Occipital lobe (tissue), 2 donors: ENCODE results near the gene SNTG2. TPM values are rescaled to one million over a fixed set of nuclear protein-coding genes. Genes with fewer than 3 reads are reported as not detected.

Experiments
- DNase-seq: peaks from one replicate; lab custom pipeline; 2025; lab: John Stamatoyannopoulos, UW
- total RNA-seq: library from RNA; depleted of rRNA; stranded (reverse); fragments of >200 nt; gene quantifications from one replicate; pipeline ENCODE4 v1.2.3, GENCODE V29; 2014

Gene SNTG2
- total RNA-seq, 1 donor from 2014 or later: 4.1 TPM

- no peak for DNase-seq
Observed at GRCh38 chr2:1047485-1047884, 96.8 kb downstream of the SNTG2 start.

DNA sequence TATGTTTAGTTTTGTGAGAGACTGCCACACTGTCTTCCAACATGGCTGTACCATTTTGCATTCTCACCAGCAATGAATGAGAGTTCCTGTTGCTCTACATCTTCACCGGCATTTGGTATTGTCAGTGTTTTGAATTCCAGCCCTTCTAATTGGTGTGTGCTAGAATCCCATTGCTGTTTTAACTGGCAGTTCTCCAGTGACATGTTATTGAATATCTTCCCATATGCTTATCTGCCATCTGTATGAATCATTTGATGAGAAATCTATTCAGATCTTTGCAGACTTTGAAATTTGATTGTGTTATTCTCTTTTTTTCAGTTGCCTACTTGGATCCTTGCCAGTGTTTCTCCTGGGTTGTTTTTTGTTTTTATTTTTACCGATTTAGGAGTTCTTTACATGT lies 99.0 kb downstream of the SNTG2 start:
- DNase-seq: no peak

DNA sequence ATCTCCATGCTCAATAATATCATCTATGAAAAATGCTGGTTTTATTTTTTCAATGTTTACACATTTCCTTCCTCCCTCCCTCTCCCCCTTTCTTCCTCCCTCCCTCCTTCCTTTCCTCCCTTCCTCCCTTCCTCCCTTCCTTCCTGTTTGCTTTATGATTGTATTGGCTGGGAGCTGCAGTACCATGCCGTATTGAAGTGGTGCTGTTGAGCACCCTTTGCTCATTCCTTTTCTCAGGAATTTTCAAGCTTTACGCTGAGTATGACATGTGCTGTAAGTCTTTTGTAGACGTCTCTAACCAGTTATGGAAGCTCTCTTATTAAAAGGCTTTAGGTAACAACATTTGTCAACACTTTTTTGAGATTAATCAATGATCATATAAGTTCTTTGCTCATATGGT lies 100.4 kb downstream of the SNTG2 start:
- no peak for DNase-seq

GRCh38 chr2:1052771-1053191 lies 102.1 kb downstream of the SNTG2 start:
- no peak for DNase-seq

GRCh38 chr2:1053786-1054185 lies 103.1 kb downstream of the SNTG2 start:
- no peak for DNase-seq

- DNase-seq: no peak
Observed at GRCh38 chr2:1054399-1054798, 103.8 kb downstream of the SNTG2 start.

DNA sequence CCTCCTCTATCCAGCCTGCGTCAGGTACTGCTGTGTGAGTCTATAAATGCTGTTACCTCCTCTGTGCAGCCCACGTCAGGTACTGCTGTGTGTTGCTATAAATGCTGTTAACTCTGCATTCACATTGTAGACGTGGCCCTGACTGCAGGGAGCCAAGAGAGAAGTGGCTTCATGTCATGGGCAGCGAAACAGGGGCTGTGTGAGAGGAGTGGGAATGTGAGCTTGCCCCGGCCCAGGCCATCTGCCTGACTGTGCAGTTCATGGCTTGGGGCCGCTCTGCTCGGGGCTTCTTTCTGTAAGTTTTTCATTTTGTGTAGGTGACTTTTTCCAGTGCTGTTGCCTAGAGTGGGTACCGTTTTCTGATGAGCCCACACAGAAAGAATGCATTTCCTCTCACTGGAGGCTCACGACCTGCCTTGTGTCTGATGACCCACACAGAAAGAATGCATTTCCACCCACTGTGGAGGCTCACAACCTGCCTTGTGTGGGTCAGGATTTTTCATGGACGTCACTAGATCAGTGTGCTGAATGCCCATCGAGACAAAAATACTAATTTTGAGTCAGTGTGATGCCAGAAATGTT lies 104.5 kb downstream of the SNTG2 start:
- DNase-seq: no peak

DNA sequence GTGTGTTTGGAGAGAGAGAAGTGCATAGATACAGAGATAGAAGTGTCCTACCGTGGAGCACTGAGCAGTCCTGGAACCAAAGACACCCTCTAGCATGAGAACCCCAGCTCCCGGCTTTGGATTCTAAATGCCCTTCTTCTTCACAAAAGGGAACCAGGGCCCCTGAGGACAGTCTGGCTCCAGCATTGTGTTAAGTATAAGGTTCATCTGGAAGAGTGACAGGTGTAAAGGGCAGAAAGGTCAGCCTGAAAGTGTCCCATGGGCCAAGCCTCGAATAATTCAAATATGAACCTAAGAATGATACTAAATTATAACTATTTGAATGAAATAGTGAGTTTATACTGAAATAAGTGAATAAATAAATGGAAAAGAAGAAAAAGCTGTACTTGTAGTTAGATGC lies 109.7 kb downstream of the SNTG2 start:
- DNase-seq: no peak

DNA sequence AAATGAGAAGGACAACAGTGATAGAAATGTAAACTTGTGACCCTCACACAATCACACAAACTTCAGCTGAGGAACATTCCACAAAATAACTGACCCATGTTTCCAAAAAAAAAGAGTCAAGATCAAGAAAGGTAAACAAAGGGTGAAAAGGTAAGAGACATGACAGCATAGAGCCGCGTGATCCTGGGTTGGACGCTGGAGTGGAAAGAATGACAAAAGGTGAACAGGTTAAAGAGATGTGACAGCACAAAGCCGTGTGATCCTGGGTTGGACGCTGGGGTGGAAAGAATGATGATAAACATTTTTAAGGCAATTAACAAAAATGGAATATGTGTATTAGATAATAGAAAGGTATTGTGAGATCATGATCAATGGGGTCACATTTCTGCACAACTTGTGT lies 110.3 kb downstream of the SNTG2 start:
- DNase-seq: no peak

- DNase-seq: no peak
Observed at GRCh38 chr2:1068241-1068640, 117.6 kb downstream of the SNTG2 start.

GRCh38 chr2:1068822-1069221 lies 118.2 kb downstream of the SNTG2 start:
- no peak for DNase-seq

DNA sequence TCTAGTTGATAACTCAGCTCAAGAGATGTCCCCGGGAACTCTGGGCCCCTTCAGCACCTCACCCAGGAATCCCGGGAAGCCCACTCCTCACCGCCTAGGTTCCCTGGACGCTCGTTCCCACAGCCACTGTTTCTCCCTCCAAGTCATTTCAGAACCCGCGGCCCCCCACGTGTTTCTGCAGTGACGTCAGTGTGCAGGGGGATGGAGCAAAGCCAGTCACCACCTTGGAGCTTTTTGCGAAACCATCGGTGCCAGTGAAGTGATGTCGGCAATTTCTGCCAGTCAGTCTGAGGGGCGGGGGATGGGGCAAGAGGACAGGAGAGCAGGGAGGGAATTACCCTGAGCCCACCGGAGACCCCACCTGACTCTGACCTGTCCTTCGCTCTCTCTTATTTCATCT lies 119.2 kb downstream of the SNTG2 start:
- no peak for DNase-seq

- no peak for DNase-seq
Observed at GRCh38 chr2:1070601-1071000, 120.0 kb downstream of the SNTG2 start.

- no peak for DNase-seq
Observed at GRCh38 chr2:1071650-1072049, 121.0 kb downstream of the SNTG2 start.

- no peak for DNase-seq
Observed at GRCh38 chr2:1072250-1072649, 121.6 kb downstream of the SNTG2 start.

- DNase-seq: no peak
Observed at GRCh38 chr2:1077911-1078310, 127.3 kb downstream of the SNTG2 start.

DNA sequence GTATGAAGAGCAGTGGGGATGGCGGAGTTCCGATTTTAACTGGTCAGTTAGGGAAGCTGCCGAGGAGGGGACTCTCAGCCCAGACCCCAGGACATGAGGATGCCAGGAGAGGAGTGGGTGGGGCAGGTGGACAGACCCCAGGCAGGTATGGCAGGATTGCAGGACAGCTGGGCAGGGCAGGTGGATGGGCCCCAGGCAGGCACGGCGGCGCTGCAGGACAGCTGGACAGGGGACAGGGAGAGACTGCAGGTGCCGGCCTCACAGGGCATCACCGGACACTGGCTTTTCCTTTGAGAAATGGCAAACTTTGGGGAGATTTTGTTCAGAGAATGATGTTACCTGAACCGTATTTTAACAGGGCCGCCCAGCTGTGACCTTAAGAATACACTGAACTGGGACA lies 127.7 kb downstream of the SNTG2 start:
- no peak for DNase-seq

- no peak for DNase-seq
Observed at GRCh38 chr2:1079873-1080799, 129.5 kb downstream of the SNTG2 start.

GRCh38 chr2:1081451-1082225 lies 131.0 kb downstream of the SNTG2 start:
- no peak for DNase-seq

- DNase-seq: no peak
Observed at GRCh38 chr2:1082456-1083205, 132.0 kb downstream of the SNTG2 start.

GRCh38 chr2:1088192-1088860 lies 137.7 kb downstream of the SNTG2 start:
- DNase-seq: no peak
